K562 (cell line): ENCODE measurements around the gene ARF5. TPM values are rescaled to one million over a fixed set of nuclear protein-coding genes. Genes with fewer than 3 reads are reported as not detected.
A peak's percentile ranks its signal among the peaks of the same experiment; 100 is the strongest.

Experiments used
- ATF6 ChIP-seq: sonication (generic); formaldehyde crosslinking; IDR thresholded peaks from 2 replicates; pipeline ENCODE4 v1.4.0; 2020; ENCODE audit warnings: mild to moderate bottlenecking, missing genetic modification reagents
- CREB3 ChIP-seq: fragments of 450-650 bp; conservative IDR thresholded peaks from 2 replicates; pipeline ENCODE4 v1.6.1; 2016; ENCODE audit warnings: missing genetic modification characterization, low read depth, mild to moderate bottlenecking, missing compliant biosample characterization, moderate library complexity
- CUX1 ChIP-seq: fragments of 200-800 bp; sonication (Bioruptor generic); IDR thresholded peaks from 2 replicates; pipeline ENCODE4 v1.6.1; 2016; ENCODE audit warnings: missing genetic modification characterization, missing compliant biosample characterization
- ILF3 ChIP-seq: fragments of 450-650 bp; IDR thresholded peaks from 2 replicates; pipeline ENCODE4 v1.6.1; 2018; ENCODE audit warnings: antibody characterized with exemption, mild to moderate bottlenecking, moderate library complexity, borderline replicate concordance
- JUNB ChIP-seq: fragments of 450-650 bp; formaldehyde crosslinking; conservative IDR thresholded peaks from 2 replicates; pipeline ENCODE4 v1.4.0; 2020; ENCODE audit warnings: mild to moderate bottlenecking
- LEF1 ChIP-seq: fragments of 450-650 bp; IDR thresholded peaks from 2 replicates; pipeline ENCODE4 v1.6.1; 2016; ENCODE audit warnings: mild to moderate bottlenecking
- NFE2 ChIP-seq: IDR thresholded peaks from 2 replicates; pipeline ENCODE4 v1.6.1; 2014; ENCODE audit warnings: antibody characterized with exemption, low read depth
- ZMIZ1 ChIP-seq, 2 experiments: fragments of 150-350 bp in 1 of 2; IDR thresholded peaks; 2 replicates each; pipeline ENCODE4 v1.6.1; 2012 to 2016; ENCODE audit warnings: low read depth in 2 of 2, low read length in 2 of 2, mild to moderate bottlenecking in 1 of 2, moderate library complexity in 1 of 2
- ZNF212 ChIP-seq: fragments of 450-650 bp; formaldehyde crosslinking; IDR thresholded peaks from 2 replicates; pipeline ENCODE4 v1.4.0; 2020; ENCODE audit warnings: mild to moderate bottlenecking
- ZNF280A ChIP-seq: fragments of 450-650 bp; IDR thresholded peaks from 2 replicates; pipeline ENCODE4 v1.6.1; 2018; ENCODE audit warnings: mild to moderate bottlenecking, low read depth; ENCODE audit not compliant: partially characterized antibody
- polyA plus RNA-seq, 8 experiments: library from polyadenylated mRNA; depleted of rRNA in 4 of 8; stranded (reverse) in 5 of 8; unstranded in 3 of 8; fragments of >200 nt; fragmentation: Nextera tagmentation in 2 of 8; fragmentation: Illumina TruSeq in 1 of 8; extraction: Ambion mirVana in 2 of 8; extraction: Trizol in 1 of 8; gene quantifications; 2 replicates each; pipeline versions ENCODE4 v1.2.1 to v1.2.3, GENCODE V29; 2011 to 2014; ENCODE audit warnings: inconsistent platforms in 1 of 8, missing spikeins in 1 of 8
- total RNA-seq, 7 experiments: library from RNA; depleted of rRNA in 6 of 7; stranded (reverse); fragments of >200 nt in 6 of 7; fragmentation: Illumina TruSeq in 2 of 7; extraction: Trizol in 2 of 7; gene quantifications; 2 replicates each; pipeline versions ENCODE4 v1.2.1 to v1.2.3, GENCODE V29; 2011 to 2021; ENCODE audit warnings: low replicate concordance in 1 of 7

ARF5 gene
- total and polyA plus RNA-seq, 9 of the 15 experiments (the other 6 are each of a cell fraction or from before 2014, with no cell fraction given), result 8.1 to 290 (median 125) TPM

GRCh38 chr7:127587663-127588018, 570 bp upstream of the ARF5 start (continued):
- TF ChIP-seq CREB3 (tag) (0 out of 2 replicates have a peak, but pooled peaks have one; percentile 45), LEF1 (no peak), CUX1 (CRISPR knock-in tag) (peak; percentile 22; the same call in 1 of the 2 replicates), ZNF280A (peak; percentile 26), ZMIZ1 (IDR thresholded peaks at IDR 0.05; ENCODE audit: low read depth in 2 of 2, low read length in 2 of 2) (no peak), ZNF212 (CRISPR knock-in tag) (no peak), ATF6 (CRISPR knock-in tag) (0 out of 2 replicates have a peak, but pooled peaks have one; percentile 28), ILF3 (no peak), JUNB (CRISPR knock-in tag) (no peak), NFE2 (no peak)
